HG02798 (cell line): ENCODE data around the gene LY6G6C.
A peak's percentile ranks its signal among the peaks of the same experiment; 100 is the strongest.

ENCODE experiments used
- ATAC-seq: cut with Tn5 transposase; IDR thresholded peaks from one replicate; pipeline ENCODE4 v1.9.1; 2021; ENCODE audit warnings: mild to moderate bottlenecking; ENCODE audit not compliant: unreplicated experiment, poor library complexity

The LY6G6C gene

DNA sequence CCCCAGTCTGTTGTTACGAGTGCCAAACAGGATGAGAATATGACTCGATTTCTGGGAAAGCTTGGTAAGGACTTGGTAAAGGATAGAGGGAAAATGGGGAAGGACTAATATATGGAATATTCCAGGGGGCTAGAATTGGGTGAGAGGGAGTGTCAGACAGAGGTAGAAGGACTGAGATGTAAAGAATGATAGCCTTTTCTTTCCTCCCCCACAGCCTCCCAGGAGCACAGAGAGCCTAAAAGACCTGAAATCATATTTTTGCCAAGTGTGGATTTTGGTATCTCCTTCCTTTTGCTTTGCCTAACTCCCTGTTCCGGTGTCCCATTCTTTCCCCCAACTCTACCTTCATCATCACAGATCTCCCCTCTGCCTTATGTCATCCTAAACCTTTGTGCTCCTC is 21.3 kb upstream of the LY6G6C start:
- no peak for ATAC-seq

DNA sequence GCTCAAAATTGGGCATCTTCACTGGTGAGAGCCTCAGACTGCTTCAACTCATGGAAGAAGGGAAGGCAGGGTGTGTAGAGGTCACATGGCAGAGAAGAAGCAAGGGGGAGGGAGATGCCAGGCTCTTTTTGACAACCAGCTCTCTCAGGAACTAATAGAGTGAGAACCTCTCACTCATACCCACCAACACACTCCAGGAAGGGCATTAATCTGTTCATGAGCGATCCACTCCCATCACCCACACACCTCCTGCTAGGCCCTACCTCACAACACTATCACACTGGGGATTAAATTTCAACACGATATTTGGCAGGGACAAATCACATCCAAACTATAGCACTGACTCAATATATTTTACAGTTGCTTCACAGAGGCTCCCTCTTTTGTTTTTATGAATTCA is 20.3 kb upstream of the LY6G6C start:
- no peak for ATAC-seq

DNA sequence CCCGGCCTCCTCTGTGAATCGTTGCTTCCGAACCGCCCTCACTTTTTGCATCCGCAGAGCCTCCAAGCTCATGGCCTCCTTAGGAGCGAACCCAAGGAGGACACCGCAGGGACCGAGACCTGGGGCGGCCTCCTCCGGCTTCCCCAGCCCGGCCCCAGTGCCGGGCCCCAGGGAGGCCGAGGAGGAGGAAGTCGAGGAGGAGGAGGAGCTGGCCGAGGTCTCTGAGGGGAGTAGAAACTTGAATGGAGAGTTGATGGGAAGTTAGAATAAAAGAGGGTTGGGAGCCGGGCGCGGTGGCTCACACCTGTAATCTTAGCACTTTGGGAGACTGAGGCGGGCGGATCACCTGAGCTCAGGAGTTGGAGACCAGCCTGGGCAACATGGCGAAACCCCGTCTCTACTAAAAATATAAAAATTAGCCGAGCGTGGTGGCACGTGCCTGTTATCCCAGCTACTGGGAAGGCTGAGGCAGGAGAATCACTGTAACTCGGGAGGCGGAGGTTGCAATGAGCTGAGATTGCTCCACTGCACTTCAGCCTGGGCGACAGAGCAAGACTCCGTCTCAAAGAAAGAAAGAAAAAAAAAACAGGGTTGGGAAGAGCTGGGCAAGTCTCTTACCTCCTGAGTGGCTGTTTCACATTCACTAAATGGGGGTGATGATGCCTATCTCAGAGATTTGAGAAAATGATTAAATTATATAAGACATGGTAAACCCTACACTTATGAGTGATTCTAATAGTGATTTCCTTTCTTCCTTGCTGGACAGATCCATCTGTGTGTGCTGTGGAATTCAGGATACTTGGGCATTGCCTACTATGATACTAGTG is 19.1 kb upstream of the LY6G6C start:
- peak; percentile 0 for ATAC-seq

GRCh38 chr6:31739639-31740396 is 18.3 kb upstream of the LY6G6C start, which contains the start of gene MSH5:
Gene MSH5 (plus strand): TSS chr6:31740005. CDS start chr6:31740467, 462 bp downstream.
- ATAC-seq = peak; percentile 88

DNA sequence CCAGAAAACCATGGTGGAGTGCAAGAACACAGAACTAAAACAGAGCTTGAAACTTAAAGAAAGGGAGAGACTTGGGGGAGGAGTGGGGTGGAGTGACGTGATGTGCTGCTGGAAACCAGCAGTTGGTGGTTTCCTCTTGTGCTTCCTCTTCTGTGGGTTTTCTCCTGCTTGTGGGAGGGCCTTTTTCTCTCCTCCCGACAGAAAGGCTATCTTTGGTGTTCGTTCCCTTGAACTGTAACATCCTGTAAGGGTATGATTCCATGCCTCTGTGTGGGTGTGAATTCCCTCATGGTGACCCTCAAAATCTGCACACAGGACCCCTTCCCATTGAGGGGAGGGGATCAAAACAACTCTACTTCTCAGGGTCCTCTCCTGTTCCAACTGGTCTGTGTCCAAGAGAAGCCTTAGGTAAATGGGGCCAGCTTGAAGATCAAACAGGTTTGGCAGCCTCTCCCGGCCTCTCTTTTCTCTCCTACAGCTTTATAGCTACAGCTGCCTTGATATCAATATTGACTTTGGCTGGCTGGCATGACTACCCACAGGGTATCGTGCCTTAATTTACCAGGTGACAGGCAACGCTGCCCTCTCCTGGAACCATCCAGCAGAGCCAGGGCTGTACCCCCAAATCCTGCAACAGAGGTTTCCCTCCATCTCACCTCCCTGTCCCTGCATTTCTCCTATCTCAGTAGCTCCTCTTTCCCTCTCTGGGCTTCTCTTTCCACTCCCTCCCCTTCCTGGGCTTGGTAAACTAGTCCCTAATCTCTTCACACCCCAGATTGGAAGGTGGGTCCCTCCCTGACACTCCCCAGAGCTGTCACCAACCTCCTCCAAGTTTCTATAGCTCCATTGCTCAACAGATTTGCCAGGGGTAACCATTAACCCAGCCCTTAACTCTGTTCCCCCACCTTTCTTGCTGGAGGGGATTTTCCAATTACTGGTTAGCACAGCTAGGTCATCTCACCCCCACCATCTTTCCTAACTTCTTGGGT is 16.7 kb upstream of the LY6G6C start:
- peak; percentile 22 for ATAC-seq

- no peak for ATAC-seq
These were observed 15.9 kb upstream of the LY6G6C start for GRCh38 chr6:31737315-31737990.

- ATAC-seq = no peak
These were observed 15.3 kb upstream of the LY6G6C start for GRCh38 chr6:31736768-31737314.

DNA sequence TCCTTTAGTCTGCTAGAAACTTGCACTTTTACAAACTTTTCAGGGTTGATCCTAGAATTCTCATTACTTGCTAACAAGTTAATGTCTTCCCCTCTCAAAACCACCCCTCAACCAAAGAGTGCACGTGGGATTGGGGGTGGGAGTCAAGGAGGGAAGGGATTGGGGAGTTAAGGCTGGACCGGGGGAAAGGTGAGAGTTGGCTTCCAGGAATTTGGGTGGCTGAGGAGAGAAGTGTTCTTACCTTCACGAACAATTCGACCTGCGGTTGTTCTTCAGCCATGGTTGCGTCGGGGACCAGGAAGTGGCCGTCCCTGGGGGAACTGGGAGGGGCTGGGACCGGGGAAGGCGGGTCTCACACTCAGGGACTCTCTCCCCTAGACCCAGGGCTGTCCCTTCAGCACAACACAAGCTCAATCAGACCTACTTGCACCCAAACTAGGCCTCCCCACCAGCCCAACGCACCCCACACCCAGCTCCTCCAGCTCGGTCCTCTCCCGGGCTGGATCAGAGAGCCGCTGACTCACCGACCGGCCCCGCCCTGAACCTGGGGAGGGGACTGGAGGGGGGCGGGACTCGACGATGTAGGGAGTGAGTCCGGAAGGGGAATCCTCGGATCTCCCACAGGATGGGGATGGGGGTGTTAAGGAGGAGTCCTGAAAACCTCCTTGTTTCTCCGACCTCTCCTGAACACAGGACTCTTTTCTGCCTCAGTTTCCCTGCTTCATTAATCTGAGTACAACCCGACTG is 14.6 kb upstream of the LY6G6C start, which contains the start of gene CLIC1:
TSS of gene CLIC1 (minus strand) at position 510 of the 747 bp plus-strand sequence. CDS start at position 280, 230 bp downstream.
- ATAC-seq = no peak

DNA sequence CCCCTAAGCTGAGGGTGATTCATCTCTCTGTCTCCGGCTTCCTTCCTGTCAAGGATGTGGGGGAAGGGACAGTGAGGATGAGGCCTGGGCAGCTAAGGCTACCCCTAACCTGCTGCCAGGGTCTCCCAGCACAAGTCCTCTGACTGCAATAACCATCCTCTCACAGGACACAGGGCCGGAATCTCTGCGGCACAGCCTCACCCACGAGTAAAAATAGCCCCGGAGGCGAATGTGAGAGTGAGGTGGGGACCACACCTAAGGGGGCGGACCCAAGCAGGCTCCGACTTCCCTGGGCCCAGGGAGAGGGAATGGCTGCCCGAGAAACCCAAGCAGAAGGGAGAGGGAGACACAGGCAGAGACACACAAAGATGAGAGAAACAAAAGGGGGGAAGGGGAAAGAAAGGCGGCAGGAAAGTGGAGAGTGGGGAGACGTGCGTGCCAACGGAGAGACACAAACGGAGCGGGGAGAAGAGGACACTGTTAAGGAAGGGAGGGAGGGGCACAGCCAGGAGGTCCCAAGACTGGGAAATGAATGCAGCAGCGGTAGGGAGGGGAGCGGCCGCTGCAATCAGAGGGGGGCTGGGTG is 13.4 kb upstream of the LY6G6C start:
- ATAC-seq = no peak

DNA sequence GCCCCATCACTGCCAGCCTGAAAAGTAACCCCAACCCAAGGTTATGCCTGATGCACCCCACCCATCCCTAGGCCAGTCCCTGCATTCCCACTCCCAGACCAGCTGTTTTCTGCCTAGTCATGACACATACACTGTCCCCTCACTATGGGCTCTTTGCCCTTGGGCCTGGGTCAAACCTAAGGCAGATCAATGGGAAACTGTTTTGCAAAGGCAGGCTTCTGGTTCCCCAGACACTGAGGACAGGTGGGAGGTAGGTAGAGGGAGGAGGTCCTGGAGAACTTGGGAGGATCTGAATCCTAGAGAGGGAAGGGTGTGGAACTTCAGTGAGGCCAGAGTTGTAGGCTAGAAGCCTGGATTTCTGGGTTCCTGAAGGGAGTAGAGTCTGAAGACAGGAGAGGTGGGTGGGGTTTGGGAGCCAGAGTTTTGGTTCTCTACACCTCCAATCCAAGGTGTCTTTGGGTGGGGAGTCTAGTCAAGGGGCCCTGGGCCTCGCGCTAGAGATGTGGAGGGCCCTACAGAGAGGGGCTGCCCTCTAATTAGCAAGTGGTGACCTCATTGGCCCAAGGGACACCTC is 12.8 kb upstream of the LY6G6C start:
- no peak for ATAC-seq

- no peak for ATAC-seq
These were observed 12.2 kb upstream of the LY6G6C start for GRCh38 chr6:31733734-31734133.

DNA sequence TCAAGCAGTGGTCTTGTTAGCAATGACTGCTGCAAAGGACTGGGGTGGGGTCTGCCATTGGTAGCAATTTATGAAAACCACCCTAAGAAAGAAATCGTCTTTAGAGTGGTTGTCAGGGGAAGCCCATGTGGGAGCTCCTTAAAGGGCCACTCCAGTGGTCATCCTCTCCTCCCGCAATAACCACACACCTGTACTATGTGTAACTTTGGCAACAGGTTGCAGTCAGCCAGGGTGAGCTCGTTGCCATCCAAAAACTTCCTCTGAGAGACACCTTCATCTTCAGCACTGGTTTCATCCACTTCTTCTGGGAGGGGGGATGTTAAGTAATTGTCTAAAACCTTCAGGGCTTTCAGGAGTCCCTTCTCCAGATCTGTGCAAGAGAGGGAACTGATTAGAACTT is 10.5 kb upstream of the LY6G6C start:
- ATAC-seq = no peak

GRCh38 chr6:31730631-31731086 is 9.1 kb upstream of the LY6G6C start:
- no peak for ATAC-seq

DNA sequence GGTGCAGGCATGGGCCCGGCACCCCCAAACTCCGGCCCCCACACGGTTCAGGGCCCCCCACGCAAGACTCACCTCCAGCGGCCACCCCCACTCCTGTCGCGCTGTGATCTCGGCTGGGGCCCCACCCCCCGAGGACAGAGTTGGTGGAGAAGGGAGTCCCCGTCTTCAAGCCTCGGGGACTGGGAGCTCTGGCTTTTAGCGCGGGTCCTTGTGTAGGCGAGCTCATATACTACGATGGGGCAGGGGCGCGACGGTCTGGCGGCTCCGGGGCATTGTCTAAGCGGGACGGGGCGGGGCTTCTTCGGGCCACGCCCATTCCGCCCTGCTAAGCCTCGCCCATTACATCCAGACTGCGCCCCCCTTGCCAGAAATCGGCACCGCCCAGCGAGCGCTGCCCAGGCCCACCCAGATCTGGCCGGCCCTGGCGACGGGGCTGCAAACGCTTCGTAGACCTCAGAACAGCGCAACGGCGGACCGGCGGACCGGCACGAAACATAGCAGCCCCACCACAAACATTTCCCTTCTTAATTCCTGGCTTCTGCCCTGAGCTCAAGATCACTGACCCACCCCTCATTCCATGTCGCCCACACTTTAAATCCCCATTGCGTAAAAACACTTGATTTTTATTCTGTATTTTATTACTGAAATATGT is 8.6 kb upstream of the LY6G6C start:
- no peak for ATAC-seq

- peak; percentile 60 for ATAC-seq
These were observed 8.0 kb upstream of the LY6G6C start for GRCh38 chr6:31729515-31729978.

GRCh38 chr6:31728767-31729514 is 7.4 kb upstream of the LY6G6C start, which contains the start of gene DDAH2:
Gene DDAH2 (minus strand): TSS chr6:31729299. CDS start chr6:31729161, 138 bp downstream.
- no peak for ATAC-seq
